ENCODE data around the gene POLR2J2.
"Not testable (repeated sequence)": the region's sequence is repeated elsewhere in the genome, so short reads cannot be mapped to it uniquely, and the experiment has no call there.

GRCh38 chr7:102675545-102675944 is 4.1 kb upstream of the POLR2J2 start:
- not testable (repeated sequence) for TF ChIP-seq POLR2AphosphoS5 (IDR thresholded peaks at IDR 0.05; ENCODE audit: low read depth)
- TF ChIP-seq, protein P1, sequence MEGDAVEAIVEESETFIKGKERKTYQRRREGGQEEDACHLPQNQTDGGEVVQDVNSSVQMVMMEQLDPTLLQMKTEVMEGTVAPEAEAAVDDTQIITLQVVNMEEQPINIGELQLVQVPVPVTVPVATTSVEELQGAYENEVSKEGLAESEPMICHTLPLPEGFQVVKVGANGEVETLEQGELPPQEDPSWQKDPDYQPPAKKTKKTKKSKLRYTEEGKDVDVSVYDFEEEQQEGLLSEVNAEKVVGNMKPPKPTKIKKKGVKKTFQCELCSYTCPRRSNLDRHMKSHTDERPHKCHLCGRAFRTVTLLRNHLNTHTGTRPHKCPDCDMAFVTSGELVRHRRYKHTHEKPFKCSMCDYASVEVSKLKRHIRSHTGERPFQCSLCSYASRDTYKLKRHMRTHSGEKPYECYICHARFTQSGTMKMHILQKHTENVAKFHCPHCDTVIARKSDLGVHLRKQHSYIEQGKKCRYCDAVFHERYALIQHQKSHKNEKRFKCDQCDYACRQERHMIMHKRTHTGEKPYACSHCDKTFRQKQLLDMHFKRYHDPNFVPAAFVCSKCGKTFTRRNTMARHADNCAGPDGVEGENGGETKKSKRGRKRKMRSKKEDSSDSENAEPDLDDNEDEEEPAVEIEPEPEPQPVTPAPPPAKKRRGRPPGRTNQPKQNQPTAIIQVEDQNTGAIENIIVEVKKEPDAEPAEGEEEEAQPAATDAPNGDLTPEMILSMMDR (conservative IDR thresholded peaks at IDR 0.05; ENCODE audit: low read depth in 2 of 2), result not testable (repeated sequence)

Data from GM23338 (cell line).